Lung microvascular endothelial cell (primary cell): Measurements from ENCODE around the gene SLC44A5. TPM values are rescaled to one million over a fixed set of nuclear protein-coding genes. Genes with fewer than 3 reads are reported as not detected.
"Not testable (repeated sequence)": the region's sequence is repeated elsewhere in the genome, so short reads cannot be mapped to it uniquely, and the experiment has no call there.

Experiments
- DNase-seq, 2 donors: peaks; one replicate each; pipeline versions ENCODE4 v3.0.0 to v3.0.0-alpha.2; 2010; ENCODE audit warnings: low read depth in 2 of 2
- total RNA-seq: library from RNA; depleted of rRNA; stranded (reverse); fragments of >200 nt; gene quantifications from 2 replicates; pipeline ENCODE4 v1.2.1, GENCODE V29; 2014

Gene SLC44A5
- total RNA-seq, 1 donor from 2014 or later = 0.99 TPM

- no peak for DNase-seq
These were observed 141.2 kb downstream of the SLC44A5 start for GRCh38 chr1:75469586-75470173.

DNA sequence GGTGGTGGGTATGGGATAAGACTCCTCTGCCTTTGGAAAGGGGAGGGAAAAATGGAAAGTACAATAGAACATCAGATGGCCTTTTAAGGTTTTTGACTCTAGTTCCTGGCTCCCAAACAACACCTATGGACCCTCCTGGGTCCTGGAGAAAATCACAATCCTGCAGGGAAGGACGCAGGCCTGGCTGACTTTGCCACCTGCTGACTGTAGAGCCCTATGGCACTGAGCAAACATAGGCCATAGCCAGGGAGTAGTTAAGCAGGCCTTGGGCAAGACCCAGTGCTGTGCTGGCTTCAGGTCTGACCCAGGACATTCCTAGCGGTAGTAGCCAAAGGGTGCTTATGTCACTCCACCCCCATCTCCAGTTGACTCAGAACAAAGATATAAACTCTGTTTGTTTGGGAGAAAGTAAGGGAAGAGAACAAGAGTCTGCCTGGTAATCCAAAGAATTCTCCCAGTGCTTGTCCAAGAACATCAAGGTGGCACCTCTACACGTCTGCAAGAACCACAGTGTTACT is 149.0 kb downstream of the SLC44A5 start:
- no peak for DNase-seq

GRCh38 chr1:75449998-75450397 is 160.9 kb downstream of the SLC44A5 start:
- DNase-seq = peak in 1 of 2 donors; percentile 6

DNA sequence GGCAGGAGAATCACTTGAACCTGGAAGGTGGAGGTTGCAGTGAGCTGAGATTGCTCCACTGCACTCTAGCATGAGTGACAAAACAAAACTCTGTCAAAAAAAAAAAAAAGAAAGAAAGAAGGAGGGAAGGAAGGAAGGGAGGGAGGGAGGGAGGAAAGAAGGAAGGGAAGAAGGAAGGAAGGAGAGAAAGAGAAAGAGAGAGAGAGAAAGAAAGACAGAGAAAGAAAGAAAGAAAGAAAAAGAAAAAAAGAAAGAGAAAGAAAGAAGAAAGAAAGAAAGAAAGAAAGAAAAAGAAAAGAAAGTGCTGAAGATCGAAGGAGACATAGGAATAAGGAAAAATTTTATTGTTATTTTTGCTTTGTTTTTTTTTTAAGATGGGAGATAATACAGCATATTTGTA is 166.7 kb downstream of the SLC44A5 start:
- DNase-seq = no peak

DNA sequence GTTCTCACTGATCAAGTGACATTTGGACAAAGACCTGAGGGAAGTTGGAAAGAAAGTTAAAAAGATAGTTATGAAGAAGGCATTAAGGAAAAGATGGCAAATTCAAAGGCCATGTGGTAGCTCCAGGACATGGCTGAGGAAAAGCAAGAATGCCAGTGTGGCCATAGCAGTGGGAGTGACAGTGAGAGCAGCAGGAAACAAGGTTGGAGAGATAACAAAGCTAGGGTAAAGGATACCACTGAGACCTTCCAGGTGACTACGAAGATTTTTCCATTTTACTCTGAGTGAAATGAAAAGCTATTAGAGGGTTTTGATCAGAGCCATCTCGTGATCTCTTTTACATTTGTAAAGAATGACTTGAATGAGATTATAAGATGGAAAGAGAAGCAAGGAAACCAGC is 170.6 kb downstream of the SLC44A5 start:
- no peak for DNase-seq

- no peak for DNase-seq
These were observed 172.6 kb downstream of the SLC44A5 start for GRCh38 chr1:75438355-75438754.

DNA sequence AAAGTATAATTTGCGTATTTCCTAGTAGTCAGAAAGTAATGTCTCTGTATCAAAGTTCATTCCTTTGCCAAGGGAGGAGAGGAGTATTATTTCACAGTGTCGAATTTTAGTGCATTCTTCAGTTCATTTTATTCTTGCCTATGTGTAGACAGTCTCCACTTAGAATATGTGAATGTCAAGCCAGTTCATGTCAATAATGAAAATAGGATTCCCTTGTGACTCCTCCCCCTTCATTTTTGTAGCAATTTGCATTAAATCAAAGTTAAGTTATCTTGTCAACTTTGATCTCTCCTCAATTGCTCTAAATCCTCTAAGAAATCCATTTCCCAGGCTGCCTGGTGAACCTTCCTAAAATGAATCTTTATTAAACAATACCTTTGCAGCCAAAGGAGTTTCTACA is 179.1 kb downstream of the SLC44A5 start:
- DNase-seq = no peak

DNA sequence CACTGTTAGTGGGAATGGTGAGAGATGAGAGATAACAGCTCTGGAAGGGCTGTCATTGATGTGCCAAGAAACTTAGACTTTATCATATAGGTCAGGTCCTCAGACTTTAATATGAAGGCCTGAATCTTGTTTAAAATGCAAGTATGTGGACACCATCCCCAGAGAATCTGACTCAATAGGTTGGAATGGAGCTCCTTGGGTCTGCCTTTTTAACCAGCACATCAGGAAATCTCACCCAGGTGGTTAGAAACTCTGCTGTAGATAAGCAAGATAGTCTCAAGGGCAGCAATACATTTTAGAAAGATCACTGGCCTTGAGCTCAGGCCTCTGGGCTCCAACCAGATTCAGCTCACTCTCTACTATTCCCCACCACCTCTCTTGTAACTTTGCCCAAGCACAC is 180.4 kb downstream of the SLC44A5 start:
- no peak for DNase-seq

GRCh38 chr1:75426688-75427087 is 184.2 kb downstream of the SLC44A5 start:
- DNase-seq = no peak

- no peak for DNase-seq
These were observed 185.8 kb downstream of the SLC44A5 start for GRCh38 chr1:75425001-75425650.

DNA sequence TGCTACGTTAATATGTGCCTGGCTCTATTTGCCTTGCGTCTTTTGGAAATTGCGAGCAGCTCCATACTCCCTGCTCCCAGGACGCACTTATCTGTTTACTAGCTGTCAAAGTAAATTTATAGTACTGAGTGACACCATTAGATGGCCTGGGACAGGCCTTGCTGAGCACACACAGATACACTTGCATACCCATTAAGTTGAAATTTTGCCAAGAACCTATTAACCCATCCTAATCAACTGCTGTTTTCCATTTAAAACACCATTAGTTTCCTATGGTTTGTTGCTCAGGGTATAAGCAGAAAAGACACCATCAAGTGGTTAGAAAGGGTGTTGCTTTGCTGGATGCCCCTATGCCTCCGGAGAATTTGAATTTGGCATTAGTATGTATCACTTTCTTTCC is 187.3 kb downstream of the SLC44A5 start:
- no peak for DNase-seq

- peak; percentile 1 to 2 for DNase-seq
These were observed 187.8 kb downstream of the SLC44A5 start for GRCh38 chr1:75423136-75423535.

GRCh38 chr1:75421371-75421770 is 189.5 kb downstream of the SLC44A5 start:
- DNase-seq = no peak

- no peak for DNase-seq
These were observed 195.7 kb downstream of the SLC44A5 start for GRCh38 chr1:75415187-75415586.

GRCh38 chr1:75412616-75413015 is 198.3 kb downstream of the SLC44A5 start:
- DNase-seq = peak in 1 of 2 donors; percentile 2

- DNase-seq = not testable (repeated sequence)
These were observed 206.2 kb downstream of the SLC44A5 start for GRCh38 chr1:75404681-75405080.

- DNase-seq = peak in 1 of 2 donors; percentile 10
These were observed 207.7 kb downstream of the SLC44A5 start for GRCh38 chr1:75403147-75403646.

GRCh38 chr1:75400716-75401115 is 210.2 kb downstream of the SLC44A5 start:
- no peak for DNase-seq

GRCh38 chr1:75396745-75397144 is 214.2 kb downstream of the SLC44A5 start:
- no peak for DNase-seq

GRCh38 chr1:75396260-75396659 is 214.7 kb downstream of the SLC44A5 start:
- DNase-seq = no peak

DNA sequence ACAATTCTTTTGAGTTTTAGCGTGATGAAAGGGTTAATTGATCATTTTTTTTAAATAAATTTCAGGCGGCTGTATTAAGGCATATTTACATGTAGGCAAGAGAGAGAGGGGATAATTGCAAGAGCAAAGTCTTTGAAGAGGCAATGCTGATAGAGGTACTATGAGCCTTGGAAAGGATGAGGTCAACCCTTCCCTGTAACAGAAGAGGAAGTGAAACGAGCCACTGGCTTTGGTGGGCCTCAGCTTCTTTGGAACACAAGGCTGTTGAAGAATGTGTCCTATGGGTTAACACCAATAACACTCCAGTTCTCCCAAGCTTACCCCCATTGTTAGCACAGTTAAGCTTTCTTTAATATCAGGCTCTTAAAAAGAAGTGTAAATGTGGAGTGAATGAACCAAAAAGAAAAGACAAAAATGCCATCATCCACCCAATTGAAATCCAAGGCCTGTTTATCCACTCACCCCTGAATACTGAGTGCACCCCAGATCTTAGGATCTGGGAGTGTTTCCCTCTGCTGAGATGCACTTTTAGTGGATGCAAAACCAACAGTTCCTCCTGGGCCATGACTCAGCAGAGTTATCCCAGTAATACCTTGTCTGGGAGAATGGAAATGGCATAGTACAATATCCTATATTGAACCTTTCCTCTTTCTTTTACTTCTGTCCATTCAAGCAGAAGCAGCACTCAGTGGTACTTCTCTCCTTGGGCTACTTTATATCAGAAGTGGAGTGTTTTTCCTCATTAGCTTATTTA is 216.4 kb downstream of the SLC44A5 start:
- no peak for DNase-seq

GRCh38 chr1:75392278-75392677 is 218.6 kb downstream of the SLC44A5 start:
- no peak for DNase-seq
